Activated T-cell treated with anti-CD3 and anti-CD28 coated beads, Interleukin-2, amount 50 U/mL, for 1 hour (primary cell): ENCODE results near the gene SEPSECS.
"Not testable (repeated sequence)": the region's sequence is repeated elsewhere in the genome, so short reads cannot be mapped to it uniquely, and the experiment has no call there.

Experiments used
- DNase-seq: peaks from one replicate; pipeline ENCODE4 v3.0.0-alpha.2; 2020

The SEPSECS gene

GRCh38 chr4:25108556-25108955, 51.7 kb downstream of the SEPSECS start:
- DNase-seq = no peak

- no peak for DNase-seq
Observed at GRCh38 chr4:25107827-25108516, 52.3 kb downstream of the SEPSECS start.

GRCh38 chr4:25106363-25107151, 53.7 kb downstream of the SEPSECS start:
- no peak for DNase-seq

- no peak for DNase-seq
Observed at GRCh38 chr4:25104591-25104990, 55.7 kb downstream of the SEPSECS start.

GRCh38 chr4:25103418-25103817, 56.8 kb downstream of the SEPSECS start:
- DNase-seq = no peak

- no peak for DNase-seq
Observed at GRCh38 chr4:25101836-25102235, 58.4 kb downstream of the SEPSECS start.

- DNase-seq = no peak
Observed at GRCh38 chr4:25100710-25101109, 59.5 kb downstream of the SEPSECS start.

- DNase-seq = no peak
Observed at GRCh38 chr4:25100021-25100555, 60.2 kb downstream of the SEPSECS start.

GRCh38 chr4:25098964-25099891, 61.0 kb downstream of the SEPSECS start:
- DNase-seq = no peak

- DNase-seq = no peak
Observed at GRCh38 chr4:25096981-25097443, 63.2 kb downstream of the SEPSECS start.

GRCh38 chr4:25096251-25096980, 63.8 kb downstream of the SEPSECS start:
- no peak for DNase-seq

GRCh38 chr4:25095837-25096236, 64.4 kb downstream of the SEPSECS start:
- DNase-seq = no peak

- no peak for DNase-seq
Observed at GRCh38 chr4:25092139-25092538, 68.1 kb downstream of the SEPSECS start.

- no peak for DNase-seq
Observed at GRCh38 chr4:25090516-25090915, 69.7 kb downstream of the SEPSECS start.

- no peak for DNase-seq
Observed at GRCh38 chr4:25089051-25089763, 71.0 kb downstream of the SEPSECS start.

- DNase-seq = no peak
Observed at GRCh38 chr4:25088093-25088952, 71.9 kb downstream of the SEPSECS start.

- DNase-seq = no peak
Observed at GRCh38 chr4:25085671-25086070, 74.6 kb downstream of the SEPSECS start.

GRCh38 chr4:25083441-25083840, 76.8 kb downstream of the SEPSECS start:
- not testable (repeated sequence) for DNase-seq

GRCh38 chr4:25081866-25082471, 78.3 kb downstream of the SEPSECS start:
- DNase-seq = no peak

- no peak for DNase-seq
Observed at GRCh38 chr4:25080571-25080970, 79.7 kb downstream of the SEPSECS start.
